Activated CD4-positive, alpha-beta T cell treated with anti-CD3 and anti-CD28 coated beads, Interleukin-2, amount 50 U/mL, for 16 hours (primary cell): ENCODE data around the gene IRF2BPL.

Experiments
- DNase-seq: peaks from one replicate; pipeline ENCODE4 v3.0.0-alpha.2; 2020

IRF2BPL gene

GRCh38 chr14:77053046-77053841 lies 24.7 kb upstream of the IRF2BPL start:
- DNase-seq, result peak; percentile 74

DNA sequence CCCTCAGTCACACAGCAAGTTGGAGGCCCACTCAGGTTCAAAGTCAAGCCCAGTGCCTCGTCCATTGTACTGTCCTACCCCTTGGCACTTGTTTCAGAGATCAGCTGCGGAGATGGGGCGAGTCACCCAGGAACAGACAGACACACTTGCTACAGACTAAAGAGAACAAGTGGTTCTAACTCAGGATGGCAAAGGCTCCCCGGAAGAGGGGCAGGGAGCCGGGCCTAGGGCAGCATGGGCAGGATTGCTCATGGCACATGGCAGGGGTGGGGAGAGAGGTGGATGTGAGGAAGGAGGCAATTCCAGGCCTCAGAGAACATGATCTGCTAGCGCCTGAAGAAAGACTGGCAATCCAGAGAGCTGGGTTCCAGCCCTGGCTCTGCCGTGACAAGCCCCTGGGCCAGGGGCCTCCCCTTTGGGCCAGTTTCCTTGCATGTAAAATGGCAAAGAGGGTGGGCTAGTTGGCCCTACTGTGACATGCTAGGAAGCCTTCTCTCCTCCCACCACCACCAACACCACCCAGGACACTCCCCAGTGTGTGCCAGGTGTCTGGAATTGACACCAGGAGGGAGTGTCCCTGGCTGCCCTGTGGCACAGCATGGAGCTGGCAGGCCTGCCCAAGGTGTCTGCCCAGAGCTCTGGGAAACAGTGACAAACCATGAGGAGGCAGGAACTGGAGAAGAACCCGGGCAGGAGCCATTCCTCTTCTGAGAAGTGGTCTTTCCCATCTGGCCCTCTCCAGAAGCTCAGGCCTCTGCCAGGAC lies 24.0 kb upstream of the IRF2BPL start:
- no peak for DNase-seq

- no peak for DNase-seq
These were observed 22.6 kb upstream of the IRF2BPL start for GRCh38 chr14:77051116-77051515.

DNA sequence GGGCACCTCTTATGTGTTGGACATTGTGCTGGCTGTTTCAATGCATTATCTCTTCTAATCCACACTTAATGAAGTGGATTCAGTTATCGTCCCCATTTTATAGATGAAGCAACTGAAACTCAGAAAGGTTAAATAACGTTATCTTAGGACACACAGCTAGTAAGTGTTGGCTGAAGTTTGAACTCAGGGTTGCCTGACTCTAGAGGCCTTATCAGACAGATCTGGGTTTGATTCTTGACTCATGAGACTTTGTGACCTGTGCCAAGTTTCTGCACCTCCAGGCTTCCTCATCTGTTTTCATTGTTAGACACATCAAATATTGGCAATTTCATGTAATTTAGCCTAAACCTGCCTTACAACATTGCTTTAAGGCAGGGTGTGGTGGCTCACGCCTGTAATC lies 18.2 kb upstream of the IRF2BPL start:
- no peak for DNase-seq

- DNase-seq, result no peak
These were observed 17.0 kb upstream of the IRF2BPL start for GRCh38 chr14:77045238-77046162.

DNA sequence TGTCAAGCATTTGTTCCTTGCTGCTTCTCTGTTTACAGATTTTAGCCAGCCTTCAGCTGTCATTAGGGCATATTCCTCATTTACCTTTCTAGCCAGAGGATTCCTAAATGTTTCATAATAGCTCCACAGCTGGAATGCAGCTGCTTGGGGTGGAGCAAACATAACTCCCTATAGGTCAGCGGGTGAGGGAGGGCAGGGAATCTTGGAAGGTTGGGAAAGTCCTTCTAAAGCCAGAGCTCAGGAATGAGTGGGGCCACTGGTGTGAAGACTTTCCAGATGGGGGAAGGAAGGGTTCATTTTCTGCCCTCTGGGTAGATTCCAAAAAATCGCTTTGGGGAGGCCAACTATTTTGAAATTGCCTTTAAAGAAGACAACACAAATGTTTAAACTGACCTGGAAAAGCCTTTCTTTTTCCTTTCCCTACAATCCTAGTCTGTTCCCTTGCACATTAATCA lies 16.3 kb upstream of the IRF2BPL start:
- DNase-seq, result no peak

GRCh38 chr14:77043984-77044485 lies 15.5 kb upstream of the IRF2BPL start:
- no peak for DNase-seq

DNA sequence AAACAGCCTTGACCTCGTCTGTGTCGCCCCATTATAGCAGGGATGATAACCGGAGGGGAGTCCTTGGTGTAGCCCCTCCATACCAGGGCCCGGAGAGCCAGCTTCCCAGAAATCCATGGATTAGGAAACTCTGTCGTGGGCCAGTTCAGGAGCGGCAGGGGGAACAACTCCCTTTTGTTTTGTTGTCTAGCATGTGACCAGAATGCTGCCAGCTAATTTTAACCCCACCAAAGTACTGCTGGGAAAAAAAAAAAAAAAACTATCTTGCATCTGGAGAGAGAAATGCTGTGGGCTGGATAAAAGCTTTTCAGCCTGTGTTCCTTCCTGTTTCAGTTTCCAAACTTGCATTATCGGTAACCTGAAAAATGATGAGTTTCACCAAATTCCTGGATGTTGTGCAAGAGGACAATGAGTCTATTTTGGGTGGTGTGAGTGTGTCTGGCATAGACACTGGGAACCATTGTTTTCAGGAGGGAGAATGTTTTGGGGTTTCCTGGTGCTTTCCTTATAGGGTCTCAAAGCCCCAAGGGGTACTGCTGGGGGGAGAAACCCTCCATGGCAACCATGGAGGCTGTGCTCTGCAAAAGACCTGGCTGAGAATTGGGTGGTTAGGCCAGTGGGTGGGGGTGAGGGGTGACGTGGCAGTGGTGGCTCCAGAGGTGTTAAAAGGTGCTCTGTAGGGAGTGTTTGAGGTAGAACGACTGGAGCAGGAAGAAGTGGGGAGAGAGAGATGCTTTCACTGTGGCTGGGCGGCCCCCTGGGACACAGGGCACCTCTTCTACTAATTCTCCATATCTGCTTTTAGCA lies 14.9 kb upstream of the IRF2BPL start:
- DNase-seq, result peak; percentile 56

- no peak for DNase-seq
These were observed 13.5 kb upstream of the IRF2BPL start for GRCh38 chr14:77041881-77042545.

DNA sequence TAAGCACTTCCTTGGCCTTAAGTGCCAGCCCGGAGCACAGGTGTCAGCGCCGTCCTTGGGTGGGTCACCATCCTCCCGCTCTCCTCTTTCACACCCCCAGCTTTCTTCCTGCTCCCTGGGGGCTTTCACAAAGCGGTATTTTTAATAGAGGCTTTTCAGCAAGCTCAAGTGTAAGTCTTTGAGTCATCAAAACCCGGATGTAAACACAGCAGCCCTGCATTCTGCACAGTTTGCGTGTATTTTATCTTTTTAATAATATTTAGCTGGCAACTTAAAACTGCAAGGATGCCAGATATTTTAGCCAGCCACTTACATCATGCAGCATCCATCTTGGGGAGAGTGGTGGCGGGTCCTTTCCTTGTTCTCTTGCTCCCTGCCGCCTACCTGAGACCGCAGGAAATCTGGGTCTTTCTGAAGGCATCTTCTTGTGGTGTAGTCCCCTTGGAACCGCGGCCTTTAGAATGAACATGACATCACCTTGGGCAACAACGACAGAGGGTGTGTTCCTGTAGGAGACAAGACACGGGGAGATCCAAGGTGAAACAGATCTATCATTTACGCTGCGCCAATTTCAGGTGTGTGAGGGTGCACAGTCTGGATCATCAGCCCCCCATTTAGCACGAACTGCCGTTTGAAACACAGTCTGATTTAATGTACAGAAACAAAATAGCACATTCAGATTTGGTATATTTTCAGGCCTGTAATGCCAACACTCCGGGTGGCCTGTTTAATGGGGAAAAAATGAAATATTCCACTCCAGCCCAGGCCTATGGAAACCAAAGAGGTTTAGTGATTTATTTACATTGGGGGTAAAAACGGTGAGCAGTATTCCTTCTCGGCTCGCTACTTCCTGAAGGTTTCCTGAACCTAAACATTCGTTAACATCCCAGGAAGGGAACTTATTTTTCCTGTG lies 12.5 kb upstream of the IRF2BPL start:
- no peak for DNase-seq

- DNase-seq, result peak; percentile 90
These were observed 11.7 kb upstream of the IRF2BPL start for GRCh38 chr14:77040059-77040740.

DNA sequence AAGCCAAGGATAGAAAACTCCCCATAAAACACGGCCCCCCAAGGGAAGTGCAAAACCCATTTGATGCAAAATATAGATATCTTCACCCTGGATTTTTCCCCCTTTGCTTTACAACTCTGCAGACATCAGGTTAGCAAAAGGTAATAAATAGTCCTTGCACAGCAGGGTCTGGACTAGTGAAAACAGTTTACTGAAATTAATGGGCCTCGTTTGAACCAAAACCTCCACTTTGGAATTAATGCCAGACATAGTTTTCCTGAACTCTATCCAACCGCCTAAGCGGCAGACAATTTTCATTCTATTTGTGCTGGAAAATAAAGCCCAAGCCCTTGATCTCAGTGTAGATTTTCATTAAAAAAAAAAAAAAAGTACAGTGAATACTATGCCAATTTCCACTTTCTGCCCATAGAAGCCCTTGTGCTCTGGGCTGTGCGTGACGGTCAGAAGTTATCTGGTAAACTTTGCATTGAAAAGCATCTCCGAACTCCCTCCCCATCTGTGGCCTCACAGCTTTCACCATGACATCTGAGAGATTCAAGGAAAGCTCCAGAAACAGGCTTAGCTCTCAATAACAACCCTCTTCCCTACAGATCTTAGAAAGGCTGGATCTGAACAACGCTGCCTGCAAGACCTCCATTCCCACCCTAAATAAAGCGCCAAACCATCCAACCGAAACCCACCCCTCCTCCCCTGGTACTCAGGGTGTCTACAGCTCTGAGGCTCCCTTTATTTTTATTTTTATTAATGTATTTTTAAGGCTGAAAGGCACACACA lies 11.0 kb upstream of the IRF2BPL start:
- no peak for DNase-seq

- DNase-seq, result no peak
These were observed 9.5 kb upstream of the IRF2BPL start for GRCh38 chr14:77037938-77038568.

DNA sequence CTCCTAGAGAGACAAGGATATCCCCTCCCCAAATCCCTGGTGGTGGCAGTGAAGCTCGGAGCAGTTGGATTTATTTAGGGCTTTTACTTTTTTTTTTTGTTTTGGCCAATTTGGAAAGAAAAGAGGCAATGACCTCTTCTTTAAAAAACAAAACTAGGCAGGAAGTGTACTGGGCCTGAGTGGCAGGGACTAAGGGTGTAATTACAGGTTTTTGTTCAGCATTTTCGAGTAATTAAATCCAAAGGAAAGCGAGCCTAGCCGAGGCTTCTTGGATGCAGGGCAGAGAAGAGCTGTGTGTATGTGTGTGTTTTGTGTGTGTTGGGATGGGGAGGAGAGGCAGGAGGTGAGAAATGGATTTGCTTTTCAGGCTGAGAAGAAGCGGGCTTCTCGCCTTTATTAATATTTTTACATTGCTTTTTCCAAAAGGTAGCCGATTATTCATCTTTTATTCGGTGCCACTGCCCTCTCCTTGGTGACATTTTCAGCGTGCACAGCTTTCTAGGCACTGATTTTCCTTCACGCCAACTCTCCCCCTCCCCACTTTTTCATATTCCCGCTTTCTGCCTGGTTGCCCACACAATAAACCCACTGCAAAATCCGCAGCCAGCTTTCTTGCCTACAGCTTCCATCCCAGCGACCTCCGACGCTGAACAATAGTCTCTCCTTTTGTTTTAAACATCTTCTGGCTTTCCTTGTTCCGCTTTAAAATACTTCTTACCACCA lies 8.9 kb upstream of the IRF2BPL start:
- DNase-seq, result no peak

- DNase-seq, result no peak
These were observed 8.1 kb upstream of the IRF2BPL start for GRCh38 chr14:77036484-77037214.

GRCh38 chr14:77035267-77035666 lies 6.8 kb upstream of the IRF2BPL start:
- no peak for DNase-seq
